Vagina (tissue), 2 donors: Measurements from ENCODE around the gene STAT4. TPM values are rescaled to one million over a fixed set of nuclear protein-coding genes. Genes with fewer than 3 reads are reported as not detected.

ENCODE experiments used
- DNase-seq, 2 donors: peaks; one replicate each; pipeline ENCODE4 v3.0.0-alpha.2; 2017; ENCODE audit errors: extremely low spot score in 2 of 2
- H3K27ac ChIP-seq: fragments of 200-600 bp; sonication (generic); one replicate; pipeline ENCODE4 v1.5.1; 2019
- H3K27me3 ChIP-seq: fragments of 200-600 bp; sonication (generic); one replicate; pipeline ENCODE4 v1.5.1; 2019
- H3K36me3 ChIP-seq, 2 donors: fragments of 200-600 bp; sonication (generic); one replicate each; pipeline ENCODE4 v1.5.1; 2017 to 2019
- H3K4me1 ChIP-seq: fragments of 200-600 bp; sonication (generic); one replicate; pipeline ENCODE4 v1.5.1; 2019
- H3K4me3 ChIP-seq, 2 donors: fragments of 200-600 bp; sonication (generic); 1 replicate in 1 of 2; 2 replicates in 1 of 2; pipeline ENCODE4 v1.5.1; 2016 to 2019
- H3K9me3 ChIP-seq: fragments of 200-600 bp; sonication (generic); one replicate; pipeline ENCODE4 v1.5.1; 2019
- POLR2A ChIP-seq, 2 donors: fragments of 450-650 bp; IDR thresholded peaks; one replicate each; pipeline ENCODE4 v1.6.1; 2017; ENCODE audit warnings: antibody characterized with exemption in 2 of 2, mild to moderate bottlenecking in 2 of 2, moderate library complexity in 2 of 2
- POLR2AphosphoS5 ChIP-seq, 2 donors: sonication (generic); formaldehyde crosslinking; IDR thresholded peaks; one replicate each; pipeline ENCODE4 v1.9.0; 2017; ENCODE audit warnings: antibody characterized with exemption in 2 of 2, mild to moderate bottlenecking in 2 of 2, low read depth in 1 of 2; ENCODE audit not compliant: insufficient read depth in 1 of 2
- intact Hi-C: fragments of 100-400 bp; cut with DNase I; formaldehyde crosslinking; loops from one replicate; pipeline ENCODE4 v1.15.1; 2023
- total RNA-seq: library from RNA; depleted of rRNA; stranded (reverse); fragments of >200 nt; gene quantifications from one replicate; pipeline ENCODE4 v1.2.3, GENCODE V29; 2016
- TF ChIP-seq, protein P1 (sequence below), 3 experiments: fragments of 450-650 bp in 2 of 3; fragments of 200-600 bp in 1 of 3; sonication (generic) in 1 of 3; IDR thresholded peaks; one replicate each; pipeline ENCODE4 v1.5.1; 2017 to 2019; ENCODE audit warnings: antibody characterized with exemption in 3 of 3, mild to moderate bottlenecking in 2 of 3, moderate library complexity in 2 of 3

Gene STAT4
- total RNA-seq, 1 donor from 2014 or later = 9.1 TPM

GRCh38 chr2:191069606-191070005 lies 81.2 kb downstream of the STAT4 start:
- intact Hi-C loops = no loop called here
- TF ChIP-seq, protein P1, sequence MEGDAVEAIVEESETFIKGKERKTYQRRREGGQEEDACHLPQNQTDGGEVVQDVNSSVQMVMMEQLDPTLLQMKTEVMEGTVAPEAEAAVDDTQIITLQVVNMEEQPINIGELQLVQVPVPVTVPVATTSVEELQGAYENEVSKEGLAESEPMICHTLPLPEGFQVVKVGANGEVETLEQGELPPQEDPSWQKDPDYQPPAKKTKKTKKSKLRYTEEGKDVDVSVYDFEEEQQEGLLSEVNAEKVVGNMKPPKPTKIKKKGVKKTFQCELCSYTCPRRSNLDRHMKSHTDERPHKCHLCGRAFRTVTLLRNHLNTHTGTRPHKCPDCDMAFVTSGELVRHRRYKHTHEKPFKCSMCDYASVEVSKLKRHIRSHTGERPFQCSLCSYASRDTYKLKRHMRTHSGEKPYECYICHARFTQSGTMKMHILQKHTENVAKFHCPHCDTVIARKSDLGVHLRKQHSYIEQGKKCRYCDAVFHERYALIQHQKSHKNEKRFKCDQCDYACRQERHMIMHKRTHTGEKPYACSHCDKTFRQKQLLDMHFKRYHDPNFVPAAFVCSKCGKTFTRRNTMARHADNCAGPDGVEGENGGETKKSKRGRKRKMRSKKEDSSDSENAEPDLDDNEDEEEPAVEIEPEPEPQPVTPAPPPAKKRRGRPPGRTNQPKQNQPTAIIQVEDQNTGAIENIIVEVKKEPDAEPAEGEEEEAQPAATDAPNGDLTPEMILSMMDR (IDR thresholded peaks at IDR 0.05) = no peak
- TF ChIP-seq POLR2AphosphoS5 (IDR thresholded peaks at IDR 0.05; ENCODE audit: insufficient read depth in 1 of 2, low read depth in 1 of 2) (no peak), POLR2A (IDR thresholded peaks at IDR 0.05) (no peak)
- no peaks in the 10 kb centered on the region for H3K27me3 ChIP-seq

GRCh38 chr2:191066919-191067233 lies 83.9 kb downstream of the STAT4 start:
- Histone ChIP-seq H3K9me3 (no peaks in the 10 kb centered on the region), H3K27ac (no peak overlapping the region), H3K4me1 (peaks cover 7% of the 10 kb centered on the region), H3K36me3 (no peaks in the 10 kb centered on the region), H3K27me3 (no peaks in the 10 kb centered on the region), H3K4me3 (no peak overlapping the region)
- DNase-seq = no peak
- intact Hi-C loops = no loop called here
- TF ChIP-seq, protein P1 (IDR thresholded peaks at IDR 0.05) = no peak
- TF ChIP-seq POLR2A (IDR thresholded peaks at IDR 0.05) (no peak), POLR2AphosphoS5 (IDR thresholded peaks at IDR 0.05; ENCODE audit: insufficient read depth in 1 of 2, low read depth in 1 of 2) (no peak)

More at GRCh38 chr2:191069606-191070005, 81.2 kb downstream of the STAT4 start:
- H3K27ac ChIP-seq = no peak overlapping the region
- H3K4me3 ChIP-seq = no peak overlapping the region
- H3K36me3 ChIP-seq = no peaks in the 10 kb centered on the region
- no peak for DNase-seq
- peaks cover 7% of the 10 kb centered on the region for H3K4me1 ChIP-seq
- no peaks in the 10 kb centered on the region for H3K9me3 ChIP-seq

- H3K27ac ChIP-seq = no peak overlapping the region
- no peak for DNase-seq
- TF ChIP-seq, protein P1 (IDR thresholded peaks at IDR 0.05) = no peak
- TF ChIP-seq POLR2A (IDR thresholded peaks at IDR 0.05) (no peak), POLR2AphosphoS5 (IDR thresholded peaks at IDR 0.05; ENCODE audit: insufficient read depth in 1 of 2, low read depth in 1 of 2) (no peak)
These were observed 84.4 kb downstream of the STAT4 start for GRCh38 chr2:191066197-191066918.

DNA sequence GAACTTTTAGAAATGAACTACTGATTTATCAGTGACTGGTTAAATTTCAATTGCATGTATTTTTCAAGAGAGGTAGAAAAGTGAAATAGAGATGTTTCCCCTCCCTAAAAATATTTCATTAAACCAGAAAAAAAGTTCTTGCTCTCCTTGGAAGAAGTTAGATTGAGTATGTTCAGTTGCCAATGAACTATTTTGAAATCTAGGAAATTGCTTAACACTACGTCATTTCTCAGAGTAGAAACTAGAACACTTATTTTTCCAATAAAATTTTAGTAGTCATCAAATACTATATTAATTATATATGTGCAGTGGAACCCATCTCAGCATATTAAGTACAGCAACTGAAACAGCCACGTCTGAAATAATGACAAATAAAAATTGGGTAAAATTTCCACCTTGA lies 85.0 kb downstream of the STAT4 start:
- DNase-seq = no peak
- intact Hi-C loops = no loop called here
- no peak overlapping the region for H3K27ac ChIP-seq
- TF ChIP-seq, protein P1 (IDR thresholded peaks at IDR 0.05) = no peak
- TF ChIP-seq POLR2AphosphoS5 (IDR thresholded peaks at IDR 0.05; ENCODE audit: insufficient read depth in 1 of 2, low read depth in 1 of 2) (no peak), POLR2A (IDR thresholded peaks at IDR 0.05) (no peak)
- peaks cover 7% of the 10 kb centered on the region for H3K4me1 ChIP-seq
- no peak overlapping the region for H3K4me3 ChIP-seq
- H3K36me3 ChIP-seq = no peaks in the 10 kb centered on the region
- H3K27me3 ChIP-seq = no peaks in the 10 kb centered on the region
- no peaks in the 10 kb centered on the region for H3K9me3 ChIP-seq

More at GRCh38 chr2:191066197-191066918, 84.4 kb downstream of the STAT4 start:
- Histone ChIP-seq H3K4me1 (peaks cover 7% of the 10 kb centered on the region), H3K36me3 (no peaks in the 10 kb centered on the region), H3K9me3 (no peaks in the 10 kb centered on the region), H3K4me3 (no peak overlapping the region), H3K27me3 (no peaks in the 10 kb centered on the region)
- intact Hi-C loops = no loop called here

- DNase-seq = no peak
- intact Hi-C loops = no loop called here
- H3K4me3 ChIP-seq = no peak overlapping the region
These were observed 86.2 kb downstream of the STAT4 start for GRCh38 chr2:191064590-191064989.

More at GRCh38 chr2:191064590-191064989, 86.2 kb downstream of the STAT4 start:
- no peaks in the 10 kb centered on the region for H3K36me3 ChIP-seq
- H3K9me3 ChIP-seq = no peaks in the 10 kb centered on the region
- TF ChIP-seq, protein P1 (IDR thresholded peaks at IDR 0.05) = no peak
- TF ChIP-seq POLR2A (IDR thresholded peaks at IDR 0.05) = no peak
- TF ChIP-seq POLR2AphosphoS5 (IDR thresholded peaks at IDR 0.05; ENCODE audit: insufficient read depth in 1 of 2, low read depth in 1 of 2) = no peak
- no peak overlapping the region for H3K27ac ChIP-seq
- peaks cover 7% of the 10 kb centered on the region for H3K4me1 ChIP-seq
- H3K27me3 ChIP-seq = no peaks in the 10 kb centered on the region
